ENCODE data around the gene SRP54.
A peak's percentile ranks its signal among the peaks of the same experiment; 100 is the strongest.
"Not testable (repeated sequence)": the region's sequence is repeated elsewhere in the genome, so short reads cannot be mapped to it uniquely, and the experiment has no call there.

SRP54 gene

GRCh38 chr14:35050652-35051051, 67.9 kb downstream of the SRP54 start:
- no peak for DNase-seq

GRCh38 chr14:35051796-35052195, 69.0 kb downstream of the SRP54 start:
- no peak for DNase-seq

DNA sequence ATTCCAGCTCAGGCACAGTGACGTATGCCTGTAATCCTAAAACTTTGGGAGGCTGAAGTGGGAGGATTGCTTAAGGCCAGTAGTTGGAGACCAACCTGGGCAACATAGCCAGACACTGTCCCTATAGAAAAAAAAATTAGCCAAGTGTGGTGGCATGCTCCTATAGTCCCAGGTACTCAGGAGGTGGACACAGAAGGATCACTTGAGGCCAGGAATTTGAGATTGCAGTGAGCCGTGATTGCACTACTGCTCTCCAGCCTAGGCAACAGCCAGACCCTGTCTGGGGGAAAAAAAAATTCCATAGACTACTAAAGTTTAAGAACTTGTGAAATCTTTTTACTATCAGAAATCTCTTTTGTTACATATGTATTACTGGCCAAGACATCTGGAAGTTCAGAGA, 69.8 kb downstream of the SRP54 start:
- no peak for DNase-seq

DNA sequence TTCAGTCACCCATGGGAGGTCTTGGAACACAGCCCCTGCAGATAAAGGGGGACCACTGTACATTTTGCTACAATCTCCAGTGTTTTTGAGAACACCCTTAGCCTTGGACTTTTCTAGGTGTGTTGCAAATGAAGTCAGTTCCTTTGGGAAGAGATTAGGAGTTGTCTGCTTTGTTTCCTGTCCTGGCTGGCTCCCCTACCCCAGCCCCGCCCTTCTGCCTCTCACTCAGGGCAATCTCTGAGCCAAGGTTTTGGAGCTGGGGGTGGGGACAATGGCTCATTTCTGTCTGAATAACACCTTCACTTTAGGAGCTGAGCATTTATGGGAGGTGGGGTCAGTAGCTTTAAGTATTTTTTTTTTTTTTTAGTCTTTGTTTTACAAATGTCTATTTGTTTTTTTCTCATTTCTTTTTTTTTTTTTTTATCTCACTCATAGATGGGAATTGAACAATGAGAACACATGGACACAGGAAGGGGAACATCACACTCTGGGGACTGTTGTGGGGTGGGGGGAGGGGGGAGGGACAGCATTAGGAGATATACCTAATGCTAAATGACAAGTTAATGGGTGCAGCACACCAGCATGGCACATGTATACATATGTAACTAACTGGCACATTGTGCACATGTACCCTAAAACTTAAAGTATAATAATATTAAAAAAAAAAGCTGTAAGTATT, 78.5 kb downstream of the SRP54 start:
- DNase-seq = peak; percentile 3

DNA sequence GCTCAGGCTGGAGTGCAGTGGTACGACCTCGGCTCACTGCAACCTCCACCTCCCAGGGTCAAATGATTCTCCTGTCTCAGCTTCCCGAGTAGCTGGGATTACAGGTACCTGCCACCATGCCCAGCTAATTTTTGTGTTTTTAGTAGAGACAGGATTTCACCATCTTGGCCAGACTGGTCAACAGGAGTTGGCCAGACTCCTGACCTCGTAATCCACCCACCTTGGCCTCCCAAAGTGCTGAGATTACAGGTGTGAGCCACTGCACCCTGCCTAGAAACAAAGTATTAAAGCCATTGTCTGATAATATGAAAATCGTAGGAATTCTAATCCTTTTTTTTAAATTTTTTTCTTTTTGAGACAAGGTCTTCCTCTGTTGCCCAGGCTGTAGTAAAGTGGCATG, 82.9 kb downstream of the SRP54 start:
- DNase-seq = not testable (repeated sequence)

GRCh38 chr14:35068238-35069012, 85.6 kb downstream of the SRP54 start:
- no peak for DNase-seq

- DNase-seq = no peak
These were observed 89.4 kb downstream of the SRP54 start for GRCh38 chr14:35072226-35072625.

DNA sequence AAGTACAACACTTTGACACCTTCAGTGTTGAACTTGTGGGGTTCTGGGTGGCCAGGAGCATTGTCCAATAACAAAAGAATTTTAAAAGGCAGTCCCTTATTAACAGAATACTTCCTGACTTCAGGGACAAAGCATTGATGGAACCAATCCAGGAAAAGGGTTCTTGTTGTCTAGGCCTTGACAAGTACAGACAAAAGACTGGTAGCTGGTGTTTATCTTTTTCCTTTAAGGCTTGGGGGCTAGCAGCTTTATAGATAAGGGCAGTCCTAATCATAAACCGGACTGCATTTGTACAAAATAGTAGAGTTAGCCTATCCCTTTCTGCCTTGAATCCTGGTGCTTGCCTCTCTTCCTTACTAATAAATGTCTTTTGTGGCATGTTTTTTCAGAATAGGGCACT, 90.7 kb downstream of the SRP54 start:
- no peak for DNase-seq

GRCh38 chr14:35078082-35078481, 95.3 kb downstream of the SRP54 start:
- no peak for DNase-seq

Data from NCI-H82 (cell line).